Measurements from ENCODE around the gene CD81.

- no peak for TF ChIP-seq CTCF (IDR thresholded peaks at IDR 0.05)
- no peak for TF ChIP-seq POLR2A (IDR thresholded peaks at IDR 0.05)
Observed at GRCh38 chr11:2395211-2395730, 18.2 kb downstream of the CD81 start.

Data from gastroesophageal sphincter (tissue), 3 donors.